H1 (cell line): ENCODE measurements around the gene ZFP64. TPM values are rescaled to one million over a fixed set of nuclear protein-coding genes. Genes with fewer than 3 reads are reported as not detected.
A peak's percentile ranks its signal among the peaks of the same experiment; 100 is the strongest.

Experiments used
- CTCF ChIA-PET: fragments of 300-600 bp; sonication (Branson Sonifier 250); formaldehyde crosslinking; loops from one replicate; lab custom pipeline; 2021; ENCODE audit not compliant: partially characterized antibody; lab: Charles Lee
- POLR2A ChIA-PET: fragments of 300-600 bp; sonication (Branson Sonifier 250); formaldehyde crosslinking; loops from one replicate; lab custom pipeline; 2021; ENCODE audit warnings: inconsistent platforms; ENCODE audit not compliant: partially characterized antibody; lab: Charles Lee
- DNase-seq, 2 experiments: peaks; one replicate each; pipeline versions ENCODE4 v3.0.0 to v3.0.0-alpha.2; 2010 to 2022; ENCODE audit warnings: low spot score in 2 of 2, low read depth in 1 of 2, mixed read lengths in 1 of 2
- FAIRE-seq: peaks from 2 replicates; lab custom pipeline; 2011; peaks lifted over from hg19 to GRCh38; lab: Jason Lieb, UNC
- H2AFZ ChIP-seq: 2 replicates; pipeline ENCODE4 v1.8.1; 2012; ENCODE audit warnings: low read length, inconsistent platforms
- H2AK5ac ChIP-seq: 2 replicates; pipeline ENCODE4 v1.6.1; 2013; ENCODE audit warnings: low read depth, low read length
- H2BK120ac ChIP-seq: replicated peaks from 2 replicates; pipeline ENCODE3; 2013; ENCODE audit warnings: low read depth, low read length, inconsistent platforms
- H2BK12ac ChIP-seq: 2 replicates; pipeline ENCODE4 v1.6.1; 2013; ENCODE audit warnings: low read depth, low read length
- H2BK15ac ChIP-seq: 2 replicates; pipeline ENCODE4 v1.6.1; 2013; ENCODE audit warnings: low read length
- H2BK20ac ChIP-seq: 2 replicates; pipeline ENCODE4 v1.6.1; 2013; ENCODE audit warnings: low read length
- H2BK5ac ChIP-seq: 2 replicates; pipeline ENCODE4 v1.6.1; 2013; ENCODE audit warnings: low read depth, low read length
- H3K14ac ChIP-seq: 2 replicates; pipeline ENCODE4 v1.6.1; 2013; ENCODE audit warnings: inconsistent platforms; ENCODE audit not compliant: insufficient read length
- H3K18ac ChIP-seq: 2 replicates; pipeline ENCODE4 v1.6.1; 2013; ENCODE audit warnings: low read length; ENCODE audit errors: extremely low read depth
- H3K23ac ChIP-seq: 2 replicates; pipeline ENCODE4 v1.6.1; 2013; ENCODE audit warnings: inconsistent platforms; ENCODE audit not compliant: insufficient read length
- H3K23me2 ChIP-seq: 2 replicates; pipeline ENCODE4 v1.6.1; 2013; ENCODE audit warnings: low read depth, low read length
- H3K27ac ChIP-seq: 2 replicates; pipeline ENCODE4 v1.6.1; 2011; ENCODE audit warnings: low read depth, low read length, inconsistent platforms
- H3K27me3 ChIP-seq, 4 experiments: replicated peaks in 1 of 4; 1 replicate in 1 of 4; 2 replicates in 3 of 4; pipeline versions ENCODE4 v1.6.1 to v1.8.1; 2011 to 2013; ENCODE audit warnings: low read length in 3 of 4, mild to moderate bottlenecking in 3 of 4, inconsistent platforms in 2 of 4, mixed read lengths in 2 of 4, moderate library complexity in 1 of 4; ENCODE audit not compliant: control insufficient read depth in 3 of 4, insufficient read depth in 3 of 4; ENCODE audit errors: extremely low read depth in 1 of 4
- H3K36me3 ChIP-seq, 4 experiments: 2 replicates each; pipeline versions ENCODE4 v1.6.1 to v1.8.1; 2011 to 2013; ENCODE audit warnings: mild to moderate bottlenecking in 4 of 4, low read length in 3 of 4, moderate library complexity in 2 of 4, control low read depth in 1 of 4, inconsistent platforms in 1 of 4; ENCODE audit not compliant: insufficient read depth in 4 of 4, control insufficient read depth in 2 of 4
- H3K4ac ChIP-seq: replicated peaks from 2 replicates; pipeline ENCODE3; 2013; ENCODE audit warnings: low read length, low read depth, mixed read lengths, inconsistent platforms; ENCODE audit not compliant: insufficient read length
- H3K4me1 ChIP-seq, 4 experiments: replicated peaks in 1 of 4; 1 replicate in 1 of 4; 2 replicates in 3 of 4; pipeline versions ENCODE4 v1.6.1 to v1.8.1; 2011 to 2013; ENCODE audit warnings: low read length in 3 of 4, inconsistent platforms in 2 of 4, mixed read lengths in 1 of 4; ENCODE audit not compliant: insufficient read depth in 4 of 4, control insufficient read depth in 3 of 4
- H3K4me2 ChIP-seq, 2 experiments: 2 replicates each; pipeline versions ENCODE4 v1.6.1 to v1.8.1; 2011 to 2013; ENCODE audit warnings: low read depth in 2 of 2, low read length in 2 of 2, control low read depth in 1 of 2, inconsistent platforms in 1 of 2, mild to moderate bottlenecking in 1 of 2; ENCODE audit not compliant: insufficient read depth in 1 of 2
- H3K4me3 ChIP-seq, 4 experiments: fragments of 200-600, 300-600 bp in 1 of 4; sonication (generic), shearing (Covaris generic), sonication (Bioruptor Twin) in 1 of 4; 2 replicates each; pipeline versions ENCODE4 v1.5.1 to v1.8.1; 2011 to 2016; ENCODE audit warnings: low read length in 4 of 4, low read depth in 3 of 4, control low read depth in 2 of 4, inconsistent platforms in 2 of 4, mild to moderate bottlenecking in 2 of 4, mixed read lengths in 1 of 4, moderate library complexity in 1 of 4; ENCODE audit not compliant: insufficient read depth in 2 of 4; ENCODE audit errors: extremely low read depth in 1 of 4
- H3K56ac ChIP-seq: replicated peaks from 2 replicates; pipeline ENCODE3; 2013; ENCODE audit warnings: low read depth, mild to moderate bottlenecking, mixed read lengths, low read length, inconsistent platforms; ENCODE audit not compliant: insufficient read length
- H3K79me1 ChIP-seq: 2 replicates; pipeline ENCODE4 v1.6.1; 2013; ENCODE audit warnings: low read depth, low read length, control low read depth
- H3K79me2 ChIP-seq, 2 experiments: 2 replicates each; pipeline versions ENCODE4 v1.6.1 to v1.8.1; 2012 to 2013; ENCODE audit warnings: low read length in 2 of 2, mild to moderate bottlenecking in 2 of 2, inconsistent platforms in 1 of 2; ENCODE audit not compliant: insufficient read depth in 2 of 2, control insufficient read depth in 1 of 2
- H3K9ac ChIP-seq, 4 experiments: replicated peaks in 1 of 4; 1 replicate in 1 of 4; 2 replicates in 3 of 4; pipeline versions ENCODE4 v1.6.1 to v1.8.1; 2011 to 2013; ENCODE audit warnings: low read depth in 3 of 4, low read length in 3 of 4, control low read depth in 2 of 4, mild to moderate bottlenecking in 2 of 4, moderate library complexity in 2 of 4, inconsistent platforms in 1 of 4; ENCODE audit errors: extremely low read depth in 1 of 4
- H3K9me3 ChIP-seq, 2 experiments: 2 replicates each; pipeline versions ENCODE4 v1.6.1 to v1.8.1; 2012 to 2013; ENCODE audit warnings: mild to moderate bottlenecking in 2 of 2, moderate library complexity in 2 of 2, control low read depth in 1 of 2, inconsistent platforms in 1 of 2, low read depth in 1 of 2, low read length in 1 of 2, mixed read lengths in 1 of 2; ENCODE audit not compliant: insufficient read depth in 2 of 2
- H4K20me1 ChIP-seq, 2 experiments: replicated peaks in 1 of 2; 2 replicates each; pipeline versions ENCODE3 to v1.8.1; 2011 to 2013; ENCODE audit warnings: inconsistent platforms in 2 of 2, low read length in 2 of 2, mild to moderate bottlenecking in 1 of 2; ENCODE audit not compliant: insufficient read depth in 2 of 2, control insufficient read depth in 1 of 2
- H4K5ac ChIP-seq: 2 replicates; pipeline ENCODE4 v1.6.1; 2013; ENCODE audit warnings: low read length, low read depth, mixed read lengths, inconsistent platforms; ENCODE audit not compliant: insufficient read length
- H4K8ac ChIP-seq: 2 replicates; pipeline ENCODE4 v1.8.0; 2013; ENCODE audit warnings: mild to moderate bottlenecking, moderate library complexity, low read length, inconsistent platforms; ENCODE audit not compliant: insufficient read depth; ENCODE audit errors: extremely low read depth
- H4K91ac ChIP-seq: replicated peaks from 2 replicates; pipeline ENCODE3; 2013; ENCODE audit warnings: low read length, mixed read lengths, inconsistent platforms; ENCODE audit not compliant: insufficient read length
- BRCA1 ChIP-seq: IDR thresholded peaks from 2 replicates; pipeline ENCODE4 v1.6.1; 2012; ENCODE audit warnings: low read depth, low read length, improper control_type of control experiment
- EGR1 ChIP-seq: IDR thresholded peaks from 2 replicates; pipeline ENCODE4 v1.6.1; 2011; ENCODE audit warnings: low read depth, low read length, borderline replicate concordance
- FOSL1 ChIP-seq: IDR thresholded peaks from 2 replicates; pipeline ENCODE4 v1.6.1; 2011; ENCODE audit warnings: mild to moderate bottlenecking, low read depth, low read length, moderate library complexity; ENCODE audit not compliant: insufficient read depth
- NRF1 ChIP-seq: IDR thresholded peaks from 2 replicates; pipeline ENCODE4 v1.6.1; 2011; ENCODE audit warnings: mild to moderate bottlenecking, low read depth, low read length, improper control_type of control experiment
- POU5F1 ChIP-seq: IDR thresholded peaks from 2 replicates; pipeline ENCODE4 v1.6.1; 2011; ENCODE audit warnings: low read depth, mild to moderate bottlenecking, low read length, moderate library complexity
- SP1 ChIP-seq: IDR thresholded peaks from 2 replicates; pipeline ENCODE4 v1.6.1; 2011; ENCODE audit warnings: low read depth, low read length
- SRF ChIP-seq: IDR thresholded peaks from 2 replicates; pipeline ENCODE4 v1.6.1; 2011; ENCODE audit warnings: mild to moderate bottlenecking, low read depth, low read length, moderate library complexity
- TAF1 ChIP-seq: IDR thresholded peaks from 2 replicates; pipeline ENCODE4 v1.6.1; 2011; ENCODE audit warnings: mild to moderate bottlenecking, low read depth, low read length
- TEAD4 ChIP-seq: IDR thresholded peaks from 2 replicates; pipeline ENCODE4 v1.6.1; 2012; ENCODE audit warnings: low read depth, low read length, inconsistent platforms, mixed read lengths
- WGBS, 2 experiments: shearing (Covaris generic) in 1 of 2; methylation state at CpG; one replicate each; pipeline versions ENCODE4 v1.1.6 to v1.1.7; 2013 to 2015; ENCODE audit warnings: low lambda C conversion rate in 2 of 2, mixed read lengths in 2 of 2, inconsistent platforms in 1 of 2, low coverage in 1 of 2, missing lambda C conversion rate in 1 of 2; ENCODE audit not compliant: insufficient replicate concordance in 2 of 2, insufficient coverage in 1 of 2, insufficient read length in 1 of 2; ENCODE audit errors: extremely low coverage in 1 of 2, missing lambda C conversion rate in 1 of 2; 5-methylcytosine and 5-hydroxymethylcytosine counted together
- polyA plus RNA-seq, 7 experiments: library from polyadenylated mRNA; depleted of rRNA in 3 of 7; stranded (reverse) in 5 of 7; unstranded in 2 of 7; fragments of >200 nt in 5 of 7; fragments of 200-250 nt in 2 of 7; gene quantifications; 1 replicate in 5 of 7; 2 replicates in 1 of 7; 4 replicates in 1 of 7; pipeline versions ENCODE4 v1.2.1 to v1.2.3, GENCODE V29; 2011 to 2013; ENCODE audit warnings: missing spikeins in 2 of 7, mixed read lengths in 2 of 7
- total RNA-seq: library from RNA; stranded (reverse); fragmentation: NEBNext Ultra II Directional; extraction: Animal tissue kit (Norgen Biotek cat#: 25700); gene quantifications from 2 replicates; pipeline ENCODE4 v1.2.1, GENCODE V29; 2021
- TF ChIP-seq, protein P1 (sequence below): IDR thresholded peaks from 2 replicates; pipeline ENCODE4 v1.6.1; 2012; ENCODE audit warnings: inconsistent platforms
- TF ChIP-seq, protein P2 (sequence below): IDR thresholded peaks from 2 replicates; pipeline ENCODE4 v1.6.1; 2011; ENCODE audit warnings: low read depth, mild to moderate bottlenecking, low read length; ENCODE audit not compliant: insufficient read depth

ZFP64 gene
- total and polyA plus RNA-seq, 2 of the 8 experiments (the other 6 are each of a cell fraction or from before 2014, with no cell fraction given) = 25.3 to 43.7 TPM

DNA sequence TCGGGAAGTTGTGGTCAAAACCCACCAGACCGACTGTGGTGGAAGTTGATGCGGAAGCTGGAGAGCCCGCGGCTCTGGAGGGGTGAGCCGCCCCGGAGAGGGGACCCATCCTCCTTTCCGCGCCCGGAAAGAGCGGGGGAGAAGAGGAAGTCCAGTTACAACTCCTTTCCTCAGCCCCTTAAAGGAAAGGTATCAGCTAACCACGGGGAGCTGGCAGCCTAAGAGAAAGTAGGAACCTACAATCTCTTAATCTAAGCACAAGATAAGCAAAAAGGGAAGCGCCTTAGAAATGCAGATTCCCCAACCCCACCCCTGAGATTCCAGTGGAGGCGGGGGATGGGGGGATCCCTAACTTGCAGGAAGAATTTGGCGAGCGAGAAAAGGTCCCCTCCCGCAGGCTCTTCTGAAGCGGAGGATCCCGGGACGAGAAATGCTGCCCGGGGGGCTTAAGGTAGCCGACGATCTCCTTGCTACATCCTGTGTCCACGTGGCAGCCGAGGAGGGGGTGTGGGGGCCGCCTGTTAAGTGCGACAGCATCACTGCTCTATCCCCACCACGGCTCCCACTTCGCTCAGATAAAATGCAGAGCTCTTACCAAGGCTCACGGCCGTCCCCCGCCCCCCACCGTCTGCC, 87.5 kb downstream of the ZFP64 start:
- no peak overlapping the region for H2AK5ac ChIP-seq
- no peak overlapping the region for H3K18ac ChIP-seq
- no peak overlapping the region for H3K4ac ChIP-seq
- peak; percentile 65 to 70 for DNase-seq
- H3K4me3 ChIP-seq = peak overlapping the region; percentile 30 to 77 (median 58)
- H2BK15ac ChIP-seq = 0 out of 2 replicates have a peak overlapping the region, but pooled peaks have one; percentile 46
- H4K20me1 ChIP-seq = peaks cover 2 to 17% of the 10 kb centered on the region in 2 experiments
- H3K79me2 ChIP-seq = peaks cover 0 to 11% of the 10 kb centered on the region in 2 experiments; a peak in 1 of 4 replicates
- no peak overlapping the region for H3K23ac ChIP-seq
- H3K9ac ChIP-seq = peak overlapping the region in 1 of 4 experiments; percentile 45; a peak in 2 of 7 replicates
- no peaks in the 10 kb centered on the region for H3K36me3 ChIP-seq
- H3K4me2 ChIP-seq = peak overlapping the region; percentile 94 to 95
- H4K5ac ChIP-seq = no peak overlapping the region
- H3K56ac ChIP-seq = no peak overlapping the region
- no peak overlapping the region for H3K27ac ChIP-seq
- H2BK5ac ChIP-seq = no peak overlapping the region
- peak overlapping the region; percentile 14 for H4K91ac ChIP-seq
- no peaks in the 10 kb centered on the region for H3K9me3 ChIP-seq
- H2AFZ ChIP-seq = no peak overlapping the region
- no peaks in the 10 kb centered on the region for H3K79me1 ChIP-seq
- H3K14ac ChIP-seq = no peak overlapping the region
- no peak for FAIRE-seq
- H2BK120ac ChIP-seq = no peak overlapping the region
- H3K4me1 ChIP-seq = peaks cover 0 to 9% (median 5%) of the 10 kb centered on the region in 4 experiments; a peak in 5 of 7 replicates
- WGBS, 2 experiments = 3% methylated on average over 24 of the region's 33 CpGs; no CpG with 5 or more reads in 1 of the 2 experiments
- no peak overlapping the region for H2BK20ac ChIP-seq
- ChIA-PET CTCF (interaction anchor here (0.6 to 2.4 kb wide), 9 partner anchors 9 to 301 kb away, joined by 3 to 6 read pairs (median 4); no protein-coding TSS in a partner anchor), POLR2A (interaction anchor here (0.7 to 4.0 kb wide), 12 partner anchors 10 to 639 kb away, joined by 3 to 21 read pairs (median 4); partner anchors contain the start of genes SALL4 and ZFP64)
- H2BK12ac ChIP-seq = no peak overlapping the region
- peaks cover 24% of the 10 kb centered on the region for H3K23me2 ChIP-seq
- peaks cover 10 to 38% (median 30%) of the 10 kb centered on the region in 4 experiments for H3K27me3 ChIP-seq
- peak overlapping the region; percentile 47; the same call in 1 of the 2 replicates for H4K8ac ChIP-seq
- TF ChIP-seq FOSL1 (no peak), EGR1 (0 out of 2 replicates have a peak, but pooled peaks have one; percentile 1), NRF1 (no peak), SRF (no peak), TAF1 (no peak), TEAD4 (no peak; the same call in 1 of the 2 replicates), BRCA1 (no peak; the same call in 1 of the 2 replicates), POU5F1 (no peak), SP1 (no peak)
- TF ChIP-seq, protein P1, sequence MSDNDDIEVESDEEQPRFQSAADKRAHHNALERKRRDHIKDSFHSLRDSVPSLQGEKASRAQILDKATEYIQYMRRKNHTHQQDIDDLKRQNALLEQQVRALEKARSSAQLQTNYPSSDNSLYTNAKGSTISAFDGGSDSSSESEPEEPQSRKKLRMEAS = peak; percentile 12; the same call in 1 of the 2 replicates
- TF ChIP-seq, protein P2, sequence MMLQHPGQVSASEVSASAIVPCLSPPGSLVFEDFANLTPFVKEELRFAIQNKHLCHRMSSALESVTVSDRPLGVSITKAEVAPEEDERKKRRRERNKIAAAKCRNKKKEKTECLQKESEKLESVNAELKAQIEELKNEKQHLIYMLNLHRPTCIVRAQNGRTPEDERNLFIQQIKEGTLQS = no peak
